KOPT-K1 (cell line): Measurements from ENCODE around the gene ORM1.
A peak's percentile ranks its signal among the peaks of the same experiment; 100 is the strongest.

Source experiments
- H3K27ac ChIP-seq: fragments of 200-600 bp; sonication (generic); 2 replicates; pipeline ENCODE4 v1.5.1; 2016; ENCODE audit warnings: antibody characterized with exemption, mild to moderate bottlenecking, low read depth, low read length; ENCODE audit not compliant: poor library complexity, severe bottlenecking
- H3K36me3 ChIP-seq: fragments of 200-600 bp; sonication (generic); 2 replicates; pipeline ENCODE4 v1.5.1; 2017; ENCODE audit warnings: antibody characterized with exemption, mild to moderate bottlenecking, low read length, moderate library complexity; ENCODE audit not compliant: insufficient read depth
- H3K9me3 ChIP-seq: fragments of 200-600 bp; sonication (generic); 2 replicates; pipeline ENCODE4 v1.5.1; 2017; ENCODE audit warnings: antibody characterized with exemption, low read length, mild to moderate bottlenecking; ENCODE audit not compliant: insufficient read depth, poor library complexity, severe bottlenecking

ORM1 gene

DNA sequence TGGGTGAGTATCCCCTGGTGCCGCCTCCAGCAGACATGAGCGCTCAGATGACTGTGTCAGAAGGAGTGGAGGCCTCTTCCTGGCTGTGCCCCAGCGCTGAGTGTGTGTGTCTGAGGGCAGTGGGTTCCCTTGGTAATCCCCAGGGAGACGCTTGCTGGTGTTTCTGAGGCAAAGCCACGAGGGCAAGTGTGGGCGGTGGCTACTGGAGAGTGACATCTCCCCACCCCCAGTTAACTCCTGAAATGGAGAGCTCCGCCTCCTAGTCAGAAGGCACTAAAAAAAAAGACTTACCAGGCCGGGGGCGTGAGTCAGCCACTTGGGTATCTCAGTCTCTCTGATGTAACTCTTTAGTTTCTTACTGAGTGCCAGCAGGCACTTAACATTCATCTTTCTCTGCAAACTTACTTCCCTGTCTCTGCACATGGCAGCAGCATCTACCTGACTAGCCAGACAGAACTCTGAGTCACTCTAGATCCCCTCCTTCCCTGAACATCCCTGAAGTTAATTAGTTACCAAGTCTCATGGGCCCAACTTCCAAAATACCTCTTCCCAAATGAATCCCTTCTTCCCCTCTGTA is 26.1 kb downstream of the ORM1 start:
- Histone ChIP-seq H3K36me3 (peaks cover 100% of the 10 kb centered on the region), H3K9me3 (no peaks in the 10 kb centered on the region), H3K27ac (peak overlapping the region; percentile 20)

DNA sequence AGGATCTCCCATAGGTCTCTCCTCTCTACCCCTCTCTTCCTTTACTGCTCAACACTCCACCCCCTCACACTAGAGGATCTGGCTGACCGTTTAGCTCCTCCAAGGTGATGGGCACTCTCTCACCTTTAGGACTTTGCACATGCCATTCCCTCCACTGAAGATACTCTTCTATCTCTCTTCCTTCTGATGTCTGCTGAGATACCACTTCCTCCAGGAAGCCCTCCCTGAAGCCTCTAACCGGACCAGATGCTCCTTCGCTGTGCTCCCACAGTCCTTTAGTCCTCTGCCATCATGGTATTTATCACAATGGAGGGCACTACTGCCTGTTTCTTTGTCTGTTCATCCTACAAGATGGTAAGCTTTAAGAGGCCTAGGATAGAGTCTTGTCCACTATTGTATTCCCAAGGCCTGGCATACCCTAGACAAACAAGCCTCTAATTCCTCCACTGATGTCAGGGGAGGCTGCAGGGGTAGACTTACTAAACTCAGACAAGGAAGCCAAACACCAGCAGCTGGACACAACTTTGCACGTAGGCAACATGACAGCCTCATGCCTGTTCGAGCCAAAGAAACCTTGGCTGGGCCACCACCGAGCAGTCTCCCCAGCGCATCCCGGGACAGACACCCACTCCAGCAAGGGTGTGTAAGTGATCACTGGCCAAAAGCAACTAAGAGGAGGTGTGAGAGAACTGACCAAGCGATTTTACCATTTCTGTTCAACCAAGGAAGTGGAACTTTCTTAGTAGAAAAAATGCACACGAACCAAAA is 27.0 kb downstream of the ORM1 start:
- H3K36me3 ChIP-seq, result peaks cover 99% of the 10 kb centered on the region

DNA sequence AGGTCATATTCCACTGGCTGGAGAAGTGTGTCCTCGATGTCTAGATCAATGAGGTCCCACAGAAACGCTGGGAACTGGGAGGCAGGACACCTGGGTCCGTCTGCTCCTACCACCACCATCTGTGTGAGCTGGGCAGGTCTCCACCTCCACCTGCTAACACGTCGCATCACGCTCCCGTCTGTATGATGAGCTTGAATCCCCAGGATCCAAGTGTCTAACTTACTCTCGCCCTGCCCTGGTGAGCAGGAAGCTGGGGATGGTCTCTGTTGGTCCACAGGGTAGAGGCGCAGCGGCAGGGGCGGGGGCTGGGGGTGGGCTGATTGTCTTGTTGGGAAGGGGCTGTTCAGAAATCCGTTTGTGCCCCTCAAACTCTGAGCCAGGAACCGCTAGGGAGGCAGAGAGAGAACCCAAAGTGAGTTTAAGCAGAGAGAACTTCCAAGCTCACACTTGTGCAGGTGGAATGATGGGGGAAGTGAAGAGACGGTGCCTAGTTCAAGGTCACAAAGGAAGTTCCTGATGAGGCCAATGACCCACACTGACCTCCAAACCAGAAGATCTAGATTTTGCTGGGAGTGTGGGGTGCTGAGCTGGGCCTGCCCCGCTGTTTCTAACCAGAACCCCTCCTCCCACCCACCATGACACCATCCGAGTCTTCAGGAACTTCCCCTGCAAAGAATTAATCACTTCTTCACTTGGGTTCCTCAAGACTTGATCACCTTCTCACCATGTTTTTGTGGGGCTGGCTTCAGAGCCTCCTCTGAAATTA is 27.9 kb downstream of the ORM1 start:
- Histone ChIP-seq H3K36me3 (peaks cover 99% of the 10 kb centered on the region), H3K27ac (no peak overlapping the region), H3K9me3 (no peaks in the 10 kb centered on the region)

More for the DNA sequence above, 27.0 kb downstream of the ORM1 start:
- no peaks in the 10 kb centered on the region for H3K9me3 ChIP-seq
- peak overlapping the region; percentile 14 for H3K27ac ChIP-seq

DNA sequence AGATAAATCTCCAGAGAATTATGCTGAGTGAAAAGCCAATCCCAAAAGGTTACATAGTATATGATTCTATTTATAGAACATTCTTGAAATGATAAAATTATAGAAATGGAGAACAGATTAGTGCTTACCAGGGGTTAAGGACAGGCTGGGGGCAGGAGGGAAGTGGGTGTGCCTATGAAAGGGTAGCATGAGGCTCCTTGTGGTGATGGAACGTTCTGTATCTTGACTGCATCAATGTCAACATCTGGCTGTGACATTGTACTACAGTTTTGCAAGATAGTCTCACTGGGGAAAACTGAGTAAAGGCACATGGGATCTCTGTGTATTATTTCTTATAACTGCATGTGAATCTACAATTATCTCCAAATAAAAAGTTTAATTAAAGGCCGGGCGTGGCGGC is 29.0 kb downstream of the ORM1 start:
- H3K27ac ChIP-seq, result no peak overlapping the region
- H3K9me3 ChIP-seq, result no peaks in the 10 kb centered on the region
- H3K36me3 ChIP-seq, result peaks cover 99% of the 10 kb centered on the region

DNA sequence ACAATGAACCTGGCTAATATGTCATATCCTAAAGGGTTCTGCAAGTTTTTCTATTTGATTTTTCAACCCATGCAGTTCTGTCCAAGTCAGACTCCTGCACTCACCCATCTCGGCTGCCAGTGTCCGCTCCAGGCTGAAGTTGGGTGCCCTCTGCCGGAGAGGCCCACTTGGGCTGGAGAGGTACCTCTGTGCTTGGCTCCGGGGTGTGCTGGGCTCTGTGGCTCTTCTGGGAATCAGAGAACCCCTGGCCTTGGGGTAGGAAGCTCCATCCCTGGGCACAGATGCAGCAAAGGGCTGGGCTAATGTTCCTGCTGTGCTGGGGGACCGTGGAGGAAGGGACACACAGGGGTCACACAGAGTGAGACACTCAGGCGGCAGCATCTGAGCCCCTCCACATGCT is 32.9 kb downstream of the ORM1 start:
- Histone ChIP-seq H3K9me3 (no peaks in the 10 kb centered on the region), H3K27ac (no peak overlapping the region), H3K36me3 (peaks cover 99% of the 10 kb centered on the region)

DNA sequence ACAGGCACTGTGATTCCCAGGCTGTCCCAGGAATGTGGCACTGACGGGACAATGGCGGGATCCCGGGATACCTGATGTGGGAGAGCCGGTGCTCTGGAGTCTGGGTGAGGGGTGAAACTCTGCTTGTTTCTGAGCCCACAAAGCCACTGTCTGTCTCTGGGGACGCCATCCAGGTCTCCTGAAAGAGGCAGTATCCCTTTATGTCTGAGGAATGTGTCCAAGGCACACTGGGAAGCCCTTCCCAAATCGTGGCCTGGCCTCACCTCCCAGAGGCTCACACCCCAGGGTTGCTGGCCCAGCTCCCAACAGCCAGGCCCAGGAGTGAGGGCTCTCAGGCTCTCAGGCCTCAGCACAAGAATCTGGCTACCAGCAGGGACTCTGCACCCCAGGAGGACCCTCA is 33.9 kb downstream of the ORM1 start:
- H3K9me3 ChIP-seq, result no peaks in the 10 kb centered on the region
- H3K36me3 ChIP-seq, result peaks cover 99% of the 10 kb centered on the region
- no peak overlapping the region for H3K27ac ChIP-seq

DNA sequence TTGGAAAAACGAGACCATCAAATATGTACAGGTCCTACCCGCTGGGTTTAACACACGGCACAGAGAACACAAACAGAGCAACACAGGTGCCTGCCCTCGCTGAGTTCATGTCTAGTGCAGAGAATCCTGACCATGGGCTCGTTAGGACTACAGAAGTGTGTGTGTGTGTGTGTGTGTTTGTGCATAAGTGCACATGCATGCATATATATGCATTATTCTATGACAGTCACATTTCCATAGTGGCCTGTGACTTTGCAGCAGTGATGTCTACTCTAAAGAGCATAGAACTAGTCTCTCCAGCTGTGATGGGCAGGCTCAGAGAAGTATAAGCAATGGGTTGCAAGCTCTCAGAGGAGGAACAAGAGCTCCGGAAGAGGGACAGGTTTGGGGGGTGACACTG is 34.5 kb downstream of the ORM1 start:
- Histone ChIP-seq H3K36me3 (peaks cover 99% of the 10 kb centered on the region), H3K9me3 (no peaks in the 10 kb centered on the region)

DNA sequence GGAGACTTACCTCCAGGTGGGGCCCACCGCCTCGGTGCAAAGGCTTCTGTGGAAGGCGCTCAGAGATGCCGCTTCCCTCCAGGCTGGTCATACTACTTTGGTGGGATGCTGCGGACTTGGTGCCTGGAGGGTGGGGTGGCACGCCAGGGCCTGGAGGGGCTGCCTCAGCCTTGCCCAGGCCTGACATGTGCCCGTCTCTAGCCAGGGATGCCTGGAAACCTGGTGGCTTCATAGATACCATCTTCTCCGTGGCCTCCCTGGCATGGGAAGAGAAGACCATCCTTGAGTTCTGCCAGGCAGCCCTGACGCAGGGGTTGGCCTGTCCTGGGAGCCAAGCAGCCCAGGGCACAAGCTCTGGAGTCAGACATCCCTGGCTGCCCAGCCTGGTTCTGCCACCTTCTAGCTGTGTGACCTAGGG is 35.0 kb downstream of the ORM1 start:
- H3K27ac ChIP-seq, result no peak overlapping the region
- no peaks in the 10 kb centered on the region for H3K9me3 ChIP-seq
- H3K36me3 ChIP-seq, result peaks cover 99% of the 10 kb centered on the region

More for the DNA sequence above, 34.5 kb downstream of the ORM1 start:
- H3K27ac ChIP-seq, result no peak overlapping the region

DNA sequence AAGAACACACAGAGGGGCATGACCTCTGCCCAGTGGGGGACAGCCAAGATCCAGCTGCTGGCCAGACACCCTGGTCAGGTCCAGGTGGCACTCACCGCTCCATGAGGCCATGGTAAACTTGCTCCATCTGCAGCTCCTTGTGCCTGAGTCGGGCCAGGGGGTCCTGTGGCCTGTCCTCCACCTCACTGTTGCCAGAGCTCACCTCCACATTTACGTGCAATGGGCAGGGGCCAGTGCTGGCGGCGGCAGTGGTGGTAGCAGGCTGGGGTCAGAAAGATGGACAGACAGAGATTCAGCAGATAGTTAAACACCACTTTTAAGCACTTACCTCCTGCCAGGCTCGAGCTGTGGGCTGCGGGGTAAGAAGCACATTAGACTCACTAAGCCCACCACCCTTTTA is 36.9 kb downstream of the ORM1 start:
- no peaks in the 10 kb centered on the region for H3K9me3 ChIP-seq
- peaks cover 100% of the 10 kb centered on the region for H3K36me3 ChIP-seq
- no peak overlapping the region for H3K27ac ChIP-seq

DNA sequence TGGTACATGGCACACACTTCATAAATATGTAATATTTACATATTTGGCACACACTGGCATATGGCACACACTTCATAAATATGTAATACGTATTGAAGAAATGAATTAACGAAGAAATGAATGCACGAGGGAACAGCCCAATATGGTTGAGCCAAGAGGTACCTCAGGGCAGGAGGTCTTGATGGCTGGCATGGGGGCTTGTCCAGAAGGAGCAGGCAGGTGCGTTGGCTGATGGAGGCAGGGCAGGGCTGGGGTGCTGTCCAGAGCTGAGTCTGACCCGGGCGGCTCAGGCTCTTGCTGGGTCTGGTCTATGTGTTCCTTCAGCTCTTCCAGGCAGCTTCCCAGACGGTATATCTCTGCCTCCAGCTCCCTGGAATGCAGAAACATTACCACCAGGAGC is 38.6 kb downstream of the ORM1 start:
- Histone ChIP-seq H3K36me3 (peaks cover 99% of the 10 kb centered on the region), H3K27ac (no peak overlapping the region), H3K9me3 (no peaks in the 10 kb centered on the region)

DNA sequence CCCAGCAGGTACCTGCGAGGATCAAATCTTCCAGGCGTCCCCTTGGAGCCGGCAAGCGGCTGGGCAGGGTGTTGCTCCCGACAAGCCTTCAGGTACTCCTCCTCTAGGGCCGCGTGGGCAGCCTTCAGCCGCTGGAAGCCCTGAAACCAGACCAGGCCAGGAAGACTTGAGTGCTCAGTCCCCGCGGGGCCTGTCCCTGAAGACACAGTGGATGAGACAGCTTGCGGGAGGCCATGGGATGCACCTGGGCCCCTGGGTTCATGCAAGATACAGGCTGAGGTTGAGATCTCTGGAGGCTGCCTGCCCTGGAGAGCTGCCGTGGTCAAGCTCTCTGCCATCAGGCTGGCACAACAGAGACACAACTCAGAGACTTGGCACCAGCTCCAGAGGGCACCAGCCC is 39.5 kb downstream of the ORM1 start:
- H3K36me3 ChIP-seq, result peaks cover 99% of the 10 kb centered on the region
- no peaks in the 10 kb centered on the region for H3K9me3 ChIP-seq
- no peak overlapping the region for H3K27ac ChIP-seq

DNA sequence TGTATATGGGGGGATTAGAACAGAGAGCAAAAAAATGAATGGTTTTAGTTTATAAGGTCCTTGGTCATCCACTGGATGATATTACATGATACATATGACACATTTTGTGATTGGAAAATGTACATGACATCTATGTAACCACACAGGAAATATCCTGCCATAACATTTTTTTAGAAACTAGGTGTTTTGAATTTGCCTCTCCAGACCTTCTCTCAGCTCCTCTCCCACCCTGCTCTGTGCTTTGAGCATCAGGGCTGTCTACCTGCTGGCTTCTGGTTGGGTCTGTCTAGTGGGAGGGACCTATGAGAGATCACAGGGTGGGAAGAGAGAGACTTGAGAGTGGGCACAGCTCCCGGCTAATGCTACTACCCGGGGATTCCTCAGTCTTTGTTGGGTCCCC is 40.5 kb downstream of the ORM1 start:
- Histone ChIP-seq H3K36me3 (peaks cover 99% of the 10 kb centered on the region), H3K27ac (peak overlapping the region; percentile 16), H3K9me3 (no peaks in the 10 kb centered on the region)

DNA sequence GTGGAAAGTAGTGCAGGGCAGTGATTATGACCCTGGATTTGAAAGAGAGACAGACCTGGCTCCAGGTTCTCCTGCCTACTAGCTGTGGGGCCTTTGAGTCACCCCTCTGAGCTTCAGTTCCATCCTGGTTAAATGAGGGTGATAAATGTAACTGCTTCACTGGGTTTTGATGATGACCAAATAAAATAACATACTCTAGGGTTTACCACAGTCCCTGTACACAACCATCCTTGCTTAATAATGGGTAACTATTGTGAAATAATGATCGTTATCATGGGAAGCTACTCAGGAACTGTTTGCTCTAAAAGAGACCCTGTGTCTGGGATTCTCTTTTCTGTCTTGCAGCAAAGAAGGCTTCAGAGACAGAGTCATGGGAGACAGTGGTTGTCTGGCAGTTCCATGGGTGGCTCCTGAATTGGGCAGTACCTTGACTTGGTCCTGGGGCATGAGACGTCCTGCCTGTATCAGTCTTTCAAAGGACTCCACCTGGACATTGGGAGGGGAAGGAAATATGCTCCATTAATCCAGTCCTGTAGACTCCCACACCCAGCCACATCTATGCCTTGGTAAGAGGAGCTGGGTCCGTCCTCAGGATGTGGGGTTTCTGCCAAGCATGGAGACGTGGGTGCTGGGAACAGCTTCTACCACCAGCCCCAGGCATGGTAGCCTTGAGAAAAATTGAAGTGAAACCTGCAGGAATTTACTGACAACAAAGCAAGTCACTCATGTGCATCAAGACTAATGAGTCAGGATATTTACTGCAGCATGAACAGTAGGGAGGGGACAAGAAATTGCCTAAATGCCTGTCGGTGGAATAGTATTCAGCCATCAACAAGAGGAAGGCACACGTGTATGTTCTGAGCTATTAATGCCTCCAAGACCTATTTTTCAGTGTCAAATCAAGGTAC is 41.5 kb downstream of the ORM1 start:
- Histone ChIP-seq H3K27ac (no peak overlapping the region), H3K9me3 (no peaks in the 10 kb centered on the region), H3K36me3 (peaks cover 98% of the 10 kb centered on the region)

DNA sequence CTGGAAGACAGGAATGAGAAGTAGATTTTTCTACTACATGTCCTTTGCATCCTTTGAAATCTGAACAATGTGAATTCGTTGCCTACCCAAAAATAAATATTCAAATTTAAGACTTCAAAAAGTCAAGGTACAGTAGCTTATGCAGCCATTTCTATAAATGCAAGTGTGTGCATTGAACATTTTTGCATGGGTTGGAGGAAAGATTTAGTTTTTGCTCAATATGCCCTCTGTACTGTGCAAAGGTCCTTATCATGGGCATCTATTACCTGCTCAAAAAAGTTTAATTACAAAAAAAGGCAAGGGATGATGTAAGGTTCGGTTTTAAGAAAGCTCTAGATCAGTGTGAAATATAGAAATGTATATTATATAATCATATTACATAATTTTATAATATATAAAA is 42.3 kb downstream of the ORM1 start:
- no peak overlapping the region for H3K27ac ChIP-seq
- H3K9me3 ChIP-seq, result no peaks in the 10 kb centered on the region
- H3K36me3 ChIP-seq, result peaks cover 98% of the 10 kb centered on the region
